ENCODE data around the gene SERINC5.
"Not testable (repeated sequence)": the region's sequence is repeated elsewhere in the genome, so short reads cannot be mapped to it uniquely, and the experiment has no call there.

SERINC5 gene

DNA sequence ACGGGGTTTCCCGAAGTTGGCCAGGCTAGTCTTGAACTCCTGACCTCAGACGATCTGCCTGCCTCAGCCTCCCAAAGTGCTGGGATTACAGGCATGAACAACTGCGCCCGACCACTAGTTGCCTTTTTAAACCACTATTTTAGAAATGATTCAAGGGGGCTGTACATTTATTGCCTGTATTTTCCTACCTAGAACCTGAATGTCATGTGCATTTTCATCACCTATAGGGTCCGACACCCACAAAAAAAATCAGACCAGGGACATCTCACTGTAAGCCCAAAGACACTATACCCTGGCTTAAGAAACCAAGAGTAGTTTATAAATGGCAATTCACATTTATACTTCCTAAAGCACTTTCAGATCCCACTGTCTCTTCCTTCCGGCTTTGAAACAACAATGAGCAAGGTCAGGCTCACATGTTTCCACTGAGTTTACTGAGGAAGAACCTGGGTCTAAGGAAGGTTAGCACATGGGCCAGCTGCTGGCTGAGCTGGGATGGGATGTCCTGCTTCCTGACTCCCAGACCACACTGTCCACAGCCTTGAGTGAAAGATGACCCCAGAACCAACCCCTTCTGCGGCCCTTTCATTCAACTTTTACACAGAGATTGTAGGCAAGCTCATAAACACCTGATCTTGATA lies 87.3 kb downstream of the SERINC5 start:
- no peak for DNase-seq (ENCODE audit: low read depth)

DNA sequence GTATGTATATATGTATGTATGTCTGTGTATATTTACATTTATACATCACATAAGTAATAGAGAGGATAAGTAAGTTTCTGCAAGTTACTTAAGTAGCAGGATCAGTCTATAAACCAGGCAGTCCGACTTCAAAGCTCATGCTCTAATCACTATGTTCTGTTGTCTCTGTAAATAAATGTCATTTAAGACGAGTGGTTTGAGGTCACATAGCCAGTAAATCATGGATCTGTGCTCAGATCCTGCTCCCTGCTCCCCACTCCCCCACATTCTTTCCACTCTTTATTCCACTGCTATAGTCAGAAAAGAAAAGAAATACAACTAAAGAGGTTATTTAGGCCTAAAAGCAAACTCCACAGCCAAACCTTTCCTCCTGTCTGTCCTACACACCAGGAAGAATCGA lies 90.4 kb downstream of the SERINC5 start:
- no peak for DNase-seq (ENCODE audit: low read depth)

DNA sequence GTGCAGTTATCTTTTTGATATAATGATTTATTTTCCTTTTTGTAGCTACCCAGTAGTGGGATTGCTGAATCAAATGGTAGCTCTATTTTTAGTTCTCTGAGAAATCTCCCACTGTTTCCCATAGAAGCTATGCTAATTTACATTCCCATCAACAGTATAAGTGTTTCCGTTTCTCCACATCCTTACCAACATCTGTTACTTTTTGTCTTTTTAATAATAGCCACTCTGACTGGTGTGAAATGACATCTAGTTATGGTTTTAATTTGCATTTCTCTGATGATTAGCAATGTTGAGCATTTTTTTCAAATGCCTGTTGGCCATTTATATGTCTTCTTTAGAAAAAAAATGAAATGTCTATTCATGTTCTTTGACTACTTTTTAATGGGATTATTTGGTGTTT lies 94.7 kb downstream of the SERINC5 start:
- DNase-seq (ENCODE audit: low read depth): no peak

DNA sequence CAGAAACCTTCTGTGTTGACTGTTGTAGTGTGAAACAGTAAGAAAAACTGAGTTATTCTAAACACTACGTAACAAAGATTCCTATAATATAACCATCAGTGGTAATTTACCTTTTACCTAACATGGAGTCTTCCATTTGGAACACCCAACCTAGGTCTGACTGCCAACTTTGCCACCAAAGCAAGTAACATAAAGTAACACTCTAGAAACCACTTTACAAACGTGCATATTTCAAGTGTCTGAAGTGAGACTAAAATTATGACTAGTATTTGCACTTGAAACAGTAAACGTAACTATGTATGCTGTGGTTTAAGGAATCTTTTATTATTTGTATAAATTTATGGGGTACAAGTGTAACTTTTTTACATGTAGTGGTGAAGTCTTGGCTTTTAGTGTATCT lies 95.6 kb downstream of the SERINC5 start:
- DNase-seq (ENCODE audit: low read depth): no peak

DNA sequence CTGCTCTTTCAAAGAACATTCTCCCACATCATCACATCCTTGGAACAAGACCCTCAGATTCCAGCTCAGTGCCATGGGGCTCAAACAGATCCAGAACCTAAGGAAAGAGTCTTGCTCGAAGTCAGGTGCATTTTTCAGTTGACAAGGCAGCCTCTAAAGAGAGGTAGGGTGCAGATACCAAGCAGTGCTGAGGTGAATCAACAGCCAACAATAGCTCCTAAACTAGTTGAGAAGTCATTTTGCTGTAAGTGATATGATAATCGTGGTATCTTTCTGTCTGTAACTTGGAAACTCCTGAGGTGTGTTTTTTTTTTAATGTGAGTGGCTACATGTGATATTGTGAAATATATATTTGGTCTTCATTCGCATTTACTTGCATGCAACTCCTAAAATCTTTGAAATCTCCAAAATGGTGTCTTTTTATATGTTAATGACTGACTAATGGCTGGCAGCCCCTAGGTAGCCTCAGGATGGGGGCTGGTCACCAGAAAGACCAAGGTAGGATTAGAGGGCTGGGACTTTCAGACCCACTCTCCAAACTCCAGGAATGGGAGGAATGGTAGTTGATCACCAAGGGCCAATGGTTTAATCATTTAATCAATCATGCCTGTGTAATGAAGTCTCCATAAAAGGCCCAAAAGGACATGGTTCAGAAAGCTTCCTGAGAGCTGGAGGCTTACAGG lies 96.6 kb downstream of the SERINC5 start:
- DNase-seq (ENCODE audit: low read depth): no peak

DNA sequence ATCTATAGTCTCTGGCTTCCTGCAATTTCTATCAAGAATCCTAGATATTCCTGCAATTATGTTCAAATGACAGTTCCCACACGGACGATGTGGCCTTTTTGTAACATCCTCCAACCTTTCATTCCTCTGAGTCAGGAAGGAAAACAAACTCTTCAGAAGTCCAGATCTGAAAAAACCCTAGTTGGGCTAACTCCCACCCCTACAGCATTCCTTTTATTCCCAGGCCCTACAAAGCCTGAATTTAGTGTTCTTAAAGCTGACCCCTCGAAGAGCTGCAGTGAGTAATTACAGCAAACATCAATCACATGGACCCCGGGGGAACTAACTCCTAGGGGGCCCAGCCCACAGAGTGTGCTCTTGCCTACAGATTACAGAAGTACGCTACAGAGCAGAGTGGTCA lies 99.7 kb downstream of the SERINC5 start:
- DNase-seq (ENCODE audit: low read depth): no peak

DNA sequence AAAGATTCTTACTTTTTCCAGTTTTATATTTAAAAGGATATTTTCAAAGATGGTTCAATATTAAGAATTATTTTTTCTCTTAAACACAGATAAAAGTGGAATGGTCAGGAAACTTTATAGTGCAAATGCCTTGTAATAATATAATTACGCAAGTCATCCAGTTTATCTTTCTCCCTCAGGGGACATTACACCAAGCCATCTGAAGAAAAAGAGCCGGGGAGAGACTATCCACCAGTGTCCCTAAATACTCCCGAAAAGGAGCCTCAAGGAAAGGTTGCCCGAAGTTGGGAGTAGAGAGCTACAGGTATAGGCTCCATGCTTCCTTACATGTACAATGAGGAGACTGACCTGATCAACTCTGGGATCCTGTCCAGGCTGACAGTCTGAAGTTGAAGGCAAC lies 101.1 kb downstream of the SERINC5 start:
- DNase-seq (ENCODE audit: low read depth): no peak

DNA sequence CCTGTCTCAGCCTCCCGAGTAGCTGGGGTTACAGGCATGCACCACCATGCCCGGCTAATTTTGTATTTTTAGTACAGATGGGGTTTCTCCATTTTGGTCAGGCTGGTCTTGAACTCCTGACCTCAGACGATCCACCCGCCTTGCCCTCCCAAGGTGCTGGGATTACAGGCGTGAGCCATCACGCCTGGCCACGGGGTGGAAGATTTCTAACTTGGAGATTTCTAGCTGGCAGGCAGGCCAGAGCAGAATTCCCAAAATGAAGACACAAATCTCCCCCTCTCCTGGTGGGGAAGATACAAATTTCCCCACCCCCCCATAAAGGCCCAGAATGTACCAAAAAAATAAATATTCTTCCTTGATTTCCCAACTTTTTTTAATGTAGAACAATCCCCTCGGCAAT lies 101.6 kb downstream of the SERINC5 start:
- DNase-seq (ENCODE audit: low read depth): not testable (repeated sequence)

DNA sequence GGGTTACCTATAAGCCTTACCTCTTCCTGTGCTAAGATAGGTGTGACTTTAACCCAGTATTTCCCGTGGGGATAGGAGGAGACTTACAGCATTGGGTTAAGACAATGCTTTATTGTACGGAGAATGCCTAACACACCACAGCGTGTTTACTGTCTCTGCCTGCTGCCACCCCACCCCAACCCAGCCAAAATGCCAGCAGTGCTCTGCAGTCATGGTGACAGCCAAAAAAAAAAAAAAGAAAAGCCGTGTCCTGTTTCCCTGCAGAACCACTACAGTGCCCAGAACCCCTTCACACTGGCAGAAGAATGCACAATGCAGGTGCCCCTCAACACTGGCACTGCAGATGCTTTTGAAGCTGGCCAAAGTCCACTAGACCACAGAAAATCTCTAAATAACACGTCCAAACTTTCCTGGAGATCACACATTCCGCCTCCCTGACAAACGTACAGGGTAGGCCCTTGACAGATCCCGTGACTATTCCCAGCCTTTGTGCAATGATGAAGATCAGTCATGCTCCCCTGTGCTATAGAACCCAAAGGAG lies 102.2 kb downstream of the SERINC5 start:
- DNase-seq (ENCODE audit: low read depth): no peak

DNA sequence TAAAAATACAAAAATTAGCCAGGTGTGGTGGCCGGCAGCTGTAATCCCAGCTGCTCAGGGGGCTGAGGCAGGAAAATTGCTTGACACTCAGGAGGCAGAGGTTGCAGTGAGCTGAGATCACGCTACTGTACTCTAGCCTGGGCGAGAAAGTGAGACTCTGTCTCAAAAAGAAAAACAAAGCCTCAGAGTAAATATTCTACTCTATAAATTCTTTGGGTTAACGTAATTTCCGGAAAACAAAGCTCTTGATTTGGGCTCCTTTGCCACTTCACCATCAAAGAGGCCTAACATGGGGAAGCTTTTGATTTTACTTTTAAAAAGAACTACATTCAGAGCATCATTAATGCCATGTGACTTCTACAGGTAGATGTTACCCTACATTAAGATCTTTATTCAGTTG lies 103.1 kb downstream of the SERINC5 start:
- no peak for DNase-seq (ENCODE audit: low read depth)

DNA sequence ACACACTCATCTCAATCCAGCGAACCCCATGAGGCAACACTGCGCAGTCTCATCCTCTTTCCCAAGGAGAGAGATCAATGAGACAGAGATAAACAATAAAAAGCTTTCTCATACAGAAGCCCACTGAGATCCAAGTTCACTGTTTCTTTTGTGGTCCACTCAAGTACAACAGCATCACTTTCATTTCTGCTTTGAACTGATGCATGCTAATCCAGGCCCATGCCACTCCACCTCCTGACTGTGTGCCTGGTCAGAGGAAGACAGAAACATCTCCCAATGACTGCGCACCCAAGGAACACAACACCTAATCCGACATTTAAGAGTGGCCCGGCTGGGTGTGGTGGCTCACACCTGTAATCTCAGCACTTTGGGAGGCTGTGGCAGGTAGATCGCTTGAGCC lies 104.0 kb downstream of the SERINC5 start:
- DNase-seq (ENCODE audit: low read depth): no peak

DNA sequence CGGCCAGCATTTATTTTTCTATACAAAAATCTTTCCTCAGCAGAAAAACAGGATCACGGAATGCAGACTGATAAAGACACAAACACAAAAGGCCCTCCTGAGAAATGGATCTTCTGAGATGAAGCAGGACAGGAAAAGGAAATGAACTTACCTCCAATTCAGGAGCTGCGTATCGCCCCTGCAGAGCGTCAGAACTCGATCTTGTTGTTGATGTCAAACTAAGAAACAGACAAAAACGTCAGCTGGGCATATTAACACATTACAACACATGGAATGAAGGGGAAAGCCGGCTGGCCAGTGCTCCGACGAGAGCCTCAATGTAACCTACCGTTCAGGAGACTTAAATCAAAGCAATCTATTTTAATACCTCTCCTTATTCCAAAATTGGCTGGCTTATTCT lies 105.1 kb downstream of the SERINC5 start:
- no peak for DNase-seq (ENCODE audit: low read depth)

DNA sequence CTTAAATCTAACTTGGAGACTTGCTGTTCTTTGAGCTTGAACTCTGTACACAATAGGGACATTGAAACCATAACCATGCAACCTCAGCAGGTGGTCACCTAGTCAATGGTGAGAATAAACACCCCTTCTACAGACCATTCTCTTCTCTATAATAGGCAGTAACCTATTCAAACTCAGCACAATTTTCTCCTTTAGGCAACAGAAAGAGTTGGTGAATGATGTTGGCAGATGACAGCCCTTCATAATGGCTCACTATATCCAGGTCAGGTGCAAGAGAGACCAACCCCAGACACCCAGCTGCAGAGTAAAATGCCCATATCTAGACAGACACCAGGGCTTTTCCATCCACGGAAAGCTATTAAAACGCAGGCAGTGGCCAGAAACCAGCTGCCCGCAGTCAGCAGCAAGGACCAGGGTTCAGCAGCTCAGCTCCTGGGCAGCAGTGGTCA lies 106.7 kb downstream of the SERINC5 start:
- no peak for DNase-seq (ENCODE audit: low read depth)

DNA sequence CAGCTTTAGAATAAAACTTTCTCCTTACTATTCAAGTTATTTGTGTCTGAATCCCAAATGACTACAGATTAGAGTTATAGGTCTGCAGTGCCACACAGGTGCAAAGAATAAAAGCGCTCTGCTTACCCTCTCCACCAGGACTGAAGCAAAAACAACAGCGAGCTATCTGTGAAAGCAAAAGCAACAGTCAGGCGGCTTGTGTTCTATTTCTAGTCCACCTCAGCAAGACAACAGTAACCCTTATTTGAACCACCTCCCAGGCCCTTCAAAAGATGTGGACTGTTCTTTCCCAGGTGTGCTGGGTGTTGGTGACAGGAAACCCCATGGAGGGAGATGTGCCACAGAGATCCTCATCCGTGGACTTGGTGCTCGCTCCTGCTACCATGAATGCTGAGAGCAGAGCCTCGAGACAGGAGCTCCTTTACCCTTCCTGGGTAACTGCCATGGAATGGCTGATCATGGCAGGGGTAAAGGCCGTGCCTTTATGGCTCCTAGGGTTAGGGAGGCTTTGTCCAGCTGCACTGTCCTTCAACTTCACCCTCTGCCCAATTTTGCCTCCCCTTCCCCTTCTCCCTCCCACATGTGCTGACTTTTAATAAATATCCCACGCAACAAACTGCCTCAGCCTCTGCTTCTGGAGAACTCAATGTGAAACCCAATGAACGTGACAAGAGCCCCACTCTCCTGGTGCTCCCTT lies 108.6 kb downstream of the SERINC5 start:
- DNase-seq (ENCODE audit: low read depth): no peak

DNA sequence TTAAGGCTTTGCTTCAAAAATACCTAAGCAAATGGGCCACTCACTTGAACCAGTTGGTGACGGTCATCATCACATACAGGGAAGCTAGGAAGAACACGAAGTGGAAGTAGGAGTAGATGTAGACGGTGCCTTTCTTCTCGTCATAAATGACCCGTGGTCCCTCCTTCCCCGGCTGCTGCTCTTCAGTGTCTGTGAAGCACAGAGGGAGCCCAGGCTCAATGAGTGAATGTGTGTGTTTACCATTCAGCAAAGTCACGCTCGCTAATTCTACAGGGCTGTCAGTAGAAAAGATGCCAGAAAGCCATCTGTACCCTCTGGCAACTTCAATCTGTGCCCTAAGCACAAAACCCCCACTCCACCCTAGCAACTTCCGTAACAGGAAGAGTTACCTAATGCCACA lies 109.8 kb downstream of the SERINC5 start:
- no peak for DNase-seq (ENCODE audit: low read depth)

DNA sequence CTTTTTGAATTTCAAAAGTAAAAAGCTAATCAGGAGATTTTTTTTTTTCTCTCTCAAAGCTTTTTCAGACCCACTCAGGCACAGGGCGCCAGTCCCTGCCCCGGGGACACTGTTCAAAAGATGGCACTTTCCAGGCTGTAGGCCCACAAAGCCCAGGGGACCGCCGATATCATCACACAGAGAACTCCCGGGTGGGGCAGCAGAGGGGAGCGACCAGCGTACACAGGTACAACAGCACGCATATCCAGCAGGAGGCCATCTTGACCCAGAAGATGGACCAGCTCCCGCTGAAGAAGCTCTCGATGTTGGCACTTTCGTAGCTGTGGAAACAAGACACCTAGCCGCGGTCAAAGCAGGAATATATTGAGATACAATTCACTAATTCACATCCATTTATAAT lies 112.4 kb downstream of the SERINC5 start:
- no peak for DNase-seq (ENCODE audit: low read depth)

DNA sequence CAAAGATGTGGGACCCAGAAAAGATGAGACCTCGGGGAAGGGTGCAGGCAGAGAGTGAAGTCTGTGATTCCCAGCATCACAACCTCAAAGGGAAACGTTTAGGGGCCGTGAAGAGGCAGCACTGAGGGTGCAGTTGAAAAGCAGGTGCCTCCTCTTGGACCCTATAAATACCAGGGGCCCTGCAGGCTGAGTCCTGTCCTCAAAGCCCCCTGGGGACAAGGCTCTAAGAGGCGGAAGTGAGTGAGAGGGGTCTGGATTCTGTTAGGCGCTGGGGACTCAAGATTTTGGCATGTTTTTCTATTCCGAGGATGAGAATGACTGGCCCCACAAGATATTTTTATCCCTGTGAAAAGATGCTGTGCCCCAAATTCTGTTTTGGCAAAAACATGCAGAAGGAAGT lies 112.9 kb downstream of the SERINC5 start:
- no peak for DNase-seq (ENCODE audit: low read depth)

DNA sequence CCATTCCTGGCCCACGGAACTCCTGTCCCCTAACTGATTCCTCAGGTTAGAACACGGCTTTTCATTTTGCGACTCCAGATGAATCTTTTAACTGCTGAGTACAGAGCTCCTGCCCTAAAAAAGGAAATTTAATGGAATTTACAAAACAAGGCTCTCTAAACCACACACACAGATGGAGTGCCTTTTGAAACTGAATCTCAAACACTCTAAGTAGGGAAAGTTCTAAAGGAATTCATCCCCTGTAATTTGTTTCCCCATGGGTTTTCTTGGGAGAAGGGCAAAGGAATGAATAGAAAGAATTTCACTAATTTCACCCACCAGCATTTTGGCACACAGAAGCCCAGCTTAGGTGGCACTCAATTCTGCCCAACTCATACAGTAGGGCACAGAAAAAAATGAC lies 114.2 kb downstream of the SERINC5 start:
- DNase-seq (ENCODE audit: low read depth): no peak

DNA sequence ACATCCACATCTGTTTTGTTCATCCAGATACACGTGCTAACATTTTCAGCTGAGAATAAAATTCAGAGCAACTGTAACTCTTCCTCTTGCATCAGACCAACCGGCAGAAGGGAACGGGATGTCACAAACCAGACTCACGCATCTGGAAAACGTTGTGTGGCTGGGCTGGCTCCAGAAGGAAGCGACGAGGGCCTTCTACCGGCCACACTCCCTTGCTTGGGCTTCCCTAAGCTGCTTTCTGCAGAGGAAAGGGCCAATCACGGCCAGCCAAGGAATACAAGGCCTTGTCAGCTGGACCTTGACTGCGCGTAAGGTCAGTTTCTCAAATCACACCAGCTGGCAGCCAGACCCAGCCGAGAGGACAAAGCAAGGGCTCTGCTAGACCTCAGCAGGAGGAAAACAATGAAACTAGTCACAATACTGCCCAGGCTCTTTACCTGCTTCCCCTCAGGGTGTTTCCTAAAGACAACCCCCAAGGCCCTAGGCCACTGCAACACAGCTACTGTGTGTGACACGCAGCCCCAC lies 114.6 kb downstream of the SERINC5 start:
- no peak for DNase-seq (ENCODE audit: low read depth)

DNA sequence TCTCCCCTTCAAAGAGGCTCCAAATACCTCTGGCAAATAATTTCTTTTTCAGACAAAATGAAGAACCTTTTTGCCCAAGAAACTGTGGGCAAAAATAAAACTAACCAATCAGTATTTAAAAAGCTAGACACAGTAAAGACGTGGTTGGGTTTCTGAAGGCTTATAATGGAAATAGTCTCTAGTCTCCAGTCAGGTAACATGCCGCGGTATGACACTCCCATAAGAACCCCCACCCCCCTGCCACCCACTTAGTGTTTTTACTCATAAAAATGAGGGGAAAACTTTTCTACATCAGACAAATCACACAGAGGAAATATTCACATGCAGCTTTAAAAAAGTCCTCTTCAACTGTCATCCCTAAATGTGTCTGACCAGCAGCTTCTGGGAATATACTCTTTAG lies 115.4 kb downstream of the SERINC5 start:
- DNase-seq (ENCODE audit: low read depth): peak; percentile 73

DNA sequence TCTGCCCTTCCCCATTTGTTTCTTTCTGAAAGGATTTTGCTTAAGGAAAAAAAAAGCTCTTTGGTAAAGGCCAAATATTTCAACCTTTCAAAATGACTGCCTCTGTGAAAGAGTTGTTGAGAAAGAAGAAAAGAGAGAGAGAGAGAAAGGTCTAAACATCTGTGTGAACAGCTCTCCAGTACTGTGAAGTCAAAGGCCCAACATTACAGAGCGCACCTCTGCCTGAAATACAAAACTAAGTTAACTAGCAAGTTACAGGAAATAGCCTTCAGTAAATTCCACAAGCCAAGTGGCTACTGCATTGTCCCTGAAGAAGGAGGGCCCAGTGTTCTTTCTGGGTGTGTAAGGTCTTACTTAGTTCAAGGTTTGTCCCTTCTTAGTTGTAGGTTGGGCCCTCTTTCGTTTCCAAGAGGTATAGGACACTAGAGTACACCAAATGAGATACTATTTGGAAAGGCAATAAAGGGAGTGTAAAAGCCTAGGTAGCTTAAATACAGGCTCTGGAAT lies 116.3 kb downstream of the SERINC5 start:
- DNase-seq (ENCODE audit: low read depth): no peak

DNA sequence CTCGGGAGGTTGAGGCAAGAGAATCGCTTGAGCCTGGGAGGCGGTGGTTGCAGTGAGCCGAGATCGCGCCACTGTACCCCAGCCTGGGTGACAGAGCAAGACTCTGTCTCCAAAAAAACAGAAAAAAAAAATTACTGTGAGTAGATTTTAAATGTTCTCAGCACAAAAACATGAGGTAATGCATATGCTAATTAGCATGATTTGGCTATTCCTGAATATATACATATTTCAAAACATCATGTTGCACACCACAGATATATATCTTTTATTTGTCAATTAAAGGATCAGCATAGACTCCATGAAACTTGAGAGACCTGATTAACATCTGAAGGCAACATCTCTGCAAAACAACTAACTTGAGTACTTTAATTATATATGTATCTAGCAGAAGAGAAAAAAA lies 117.4 kb downstream of the SERINC5 start:
- no peak for DNase-seq (ENCODE audit: low read depth)

DNA sequence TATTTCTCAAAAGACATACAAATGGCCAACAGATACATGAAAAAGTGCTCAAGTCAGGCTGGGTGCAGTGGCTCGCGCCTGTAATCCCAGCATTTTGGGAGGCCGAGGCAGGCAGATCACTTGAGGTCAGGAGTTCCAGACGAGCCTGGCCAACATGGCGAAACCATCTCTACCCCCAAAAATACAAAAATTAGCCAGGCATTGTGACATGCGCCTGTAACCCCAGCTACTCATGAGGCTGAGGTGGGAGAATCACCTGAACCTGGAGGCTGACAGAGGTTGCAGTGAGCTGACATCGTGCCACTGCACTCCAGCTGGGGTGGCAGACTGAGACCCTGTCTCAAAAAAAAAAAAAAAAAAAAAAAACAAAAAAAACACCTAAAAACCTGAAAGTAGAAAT lies 119.0 kb downstream of the SERINC5 start:
- not testable (repeated sequence) for DNase-seq (ENCODE audit: low read depth)
